DMS153 (cell line): ENCODE results near the gene ZNF778.
"Not testable (repeated sequence)": the region's sequence is repeated elsewhere in the genome, so short reads cannot be mapped to it uniquely, and the experiment has no call there.

ENCODE experiments used
- DNase-seq: peaks from one replicate; lab custom pipeline; 2025; lab: John Stamatoyannopoulos, UW

Gene ZNF778

DNA sequence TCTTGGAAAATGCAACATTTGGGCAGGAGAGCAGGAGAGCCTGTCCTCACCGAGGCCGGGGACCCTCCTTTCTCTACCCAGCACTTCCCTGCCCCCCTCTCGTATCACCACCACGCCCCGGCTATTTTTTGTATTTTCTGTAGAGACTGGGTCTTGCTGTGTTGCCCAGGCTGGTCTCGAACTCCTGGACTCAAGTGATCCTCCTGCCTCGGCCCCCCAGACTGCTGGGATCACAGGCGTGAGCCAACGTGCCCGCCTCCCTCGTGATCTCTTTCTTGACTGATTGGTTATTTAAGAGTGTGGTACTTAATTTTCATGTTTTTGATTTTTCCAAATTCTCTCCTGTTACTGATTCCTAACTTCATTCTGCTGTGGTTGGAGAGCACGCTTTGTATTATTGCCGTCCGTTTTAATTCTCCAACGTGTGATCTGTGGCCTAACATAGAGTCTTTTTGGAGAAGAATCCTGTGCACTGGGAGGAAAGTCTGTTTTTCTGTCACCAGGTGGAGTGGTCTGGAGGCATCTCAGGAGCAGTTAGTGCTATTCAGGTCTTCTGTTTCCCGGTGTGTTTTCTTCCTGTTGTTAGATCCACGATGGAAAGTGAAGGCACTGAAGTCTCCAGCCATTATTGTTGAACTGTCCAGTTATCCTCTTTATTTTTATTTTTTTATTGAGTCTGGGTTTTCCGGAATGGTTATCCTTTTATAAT, 40.4 kb downstream of the ZNF778 start:
- DNase-seq = no peak

GRCh38 chr16:89259901-89260300, 42.4 kb downstream of the ZNF778 start:
- DNase-seq = not testable (repeated sequence)

GRCh38 chr16:89261691-89262563, 44.4 kb downstream of the ZNF778 start:
- no peak for DNase-seq

DNA sequence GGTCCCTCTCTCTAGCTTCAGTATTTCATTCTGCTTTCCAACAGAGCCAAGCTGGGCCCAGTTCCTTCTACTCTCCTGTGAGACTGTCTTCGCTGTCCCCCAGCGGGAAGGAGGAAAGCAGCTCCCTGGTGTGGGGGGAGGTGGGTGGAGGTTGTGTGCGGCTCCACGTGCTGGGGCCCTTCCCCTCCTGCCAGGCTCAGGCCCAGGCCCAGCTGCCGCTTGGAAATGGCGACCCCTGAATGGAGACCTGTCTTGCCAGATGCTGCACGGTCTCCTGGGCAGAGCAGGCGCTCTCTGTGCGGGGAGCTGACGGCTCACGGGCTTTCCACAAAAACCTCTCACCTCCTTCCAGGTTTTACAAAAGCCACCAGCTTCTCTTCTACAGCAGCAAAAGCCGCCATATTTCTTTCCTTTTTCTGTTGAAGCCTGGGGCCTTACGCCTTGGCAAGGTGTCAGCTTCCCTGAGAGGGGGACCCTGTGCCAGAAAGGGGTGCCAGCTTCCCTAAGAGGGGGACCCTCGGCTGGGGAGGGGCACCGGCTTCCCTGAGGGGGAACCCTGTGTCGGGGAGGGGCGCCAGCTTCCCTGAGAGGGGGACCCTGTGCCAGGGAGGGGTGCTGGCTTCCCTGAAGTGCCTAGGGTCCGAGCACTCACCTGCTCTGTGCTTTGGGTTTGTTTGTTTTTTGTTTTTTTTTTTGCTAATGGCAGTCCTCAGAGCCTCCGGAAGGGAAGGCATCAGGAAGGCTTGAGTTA, 47.5 kb downstream of the ZNF778 start:
- no peak for DNase-seq

- DNase-seq = no peak
Measured at GRCh38 chr16:89265647-89266046, 48.1 kb downstream of the ZNF778 start.

- no peak for DNase-seq
Measured at GRCh38 chr16:89266521-89267134, 49.1 kb downstream of the ZNF778 start.

DNA sequence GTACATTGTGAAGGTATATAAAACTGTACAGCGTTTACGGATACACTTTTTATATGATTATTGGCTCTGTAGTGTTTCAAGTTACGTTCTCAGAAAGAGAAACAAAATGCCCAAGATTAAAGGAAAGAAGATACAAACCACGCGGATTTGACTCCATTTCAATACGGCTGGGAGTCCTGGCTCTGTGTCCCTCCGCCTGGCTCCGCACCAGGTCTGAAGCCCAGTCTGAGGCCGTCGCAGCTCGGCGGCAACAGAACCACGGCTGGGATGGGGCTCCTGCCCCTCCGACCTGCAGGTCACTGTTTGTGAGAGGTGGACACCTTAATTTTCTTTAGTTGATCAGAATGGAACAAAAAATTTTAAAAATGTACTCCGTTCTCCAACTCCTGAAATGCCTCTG, 50.2 kb downstream of the ZNF778 start:
- DNase-seq = not testable (repeated sequence)

GRCh38 chr16:89268585-89268984, 51.1 kb downstream of the ZNF778 start:
- no peak for DNase-seq

GRCh38 chr16:89268987-89269735, 51.7 kb downstream of the ZNF778 start:
- DNase-seq = no peak

DNA sequence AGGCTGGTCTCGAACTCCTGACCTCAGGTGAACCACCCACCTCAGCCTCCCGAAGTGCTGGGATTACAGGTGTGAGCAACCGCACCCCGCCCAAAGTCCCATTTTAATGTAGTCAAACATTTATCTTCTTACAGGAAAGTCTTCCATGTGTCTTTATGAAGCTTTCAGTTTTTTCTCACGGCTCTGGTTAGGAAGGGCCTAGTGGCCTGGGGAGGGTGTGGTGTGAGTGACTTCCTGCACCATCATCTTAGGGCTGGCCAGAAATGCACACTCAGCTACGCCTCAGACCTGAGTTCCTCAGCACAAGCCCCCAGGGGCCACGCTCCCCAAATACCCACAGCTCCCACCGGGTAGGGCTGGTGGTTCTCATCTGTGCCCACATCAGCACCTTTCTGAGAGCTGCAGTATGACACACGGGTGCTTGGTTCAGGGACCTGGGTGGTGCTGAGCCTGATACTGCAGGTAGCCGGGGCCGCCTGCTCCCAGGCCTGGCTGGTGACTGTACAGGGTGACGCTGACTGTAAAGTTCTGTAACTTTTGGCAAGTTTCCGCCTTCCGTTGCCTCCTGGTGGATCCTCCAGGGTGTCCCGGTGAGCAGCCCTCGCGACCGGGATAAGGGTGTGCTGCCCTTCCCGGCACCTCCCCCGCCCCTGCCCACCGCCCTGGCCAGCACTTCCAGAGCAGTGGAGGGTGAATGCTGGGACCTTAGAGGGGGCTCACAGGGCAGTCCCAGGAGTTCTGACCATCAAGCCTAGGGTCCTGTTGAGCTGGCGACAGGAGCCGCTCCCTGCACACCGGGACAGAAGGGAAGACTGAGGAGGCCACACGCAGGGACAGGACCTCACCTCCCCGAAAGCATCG, 52.5 kb downstream of the ZNF778 start:
- no peak for DNase-seq

DNA sequence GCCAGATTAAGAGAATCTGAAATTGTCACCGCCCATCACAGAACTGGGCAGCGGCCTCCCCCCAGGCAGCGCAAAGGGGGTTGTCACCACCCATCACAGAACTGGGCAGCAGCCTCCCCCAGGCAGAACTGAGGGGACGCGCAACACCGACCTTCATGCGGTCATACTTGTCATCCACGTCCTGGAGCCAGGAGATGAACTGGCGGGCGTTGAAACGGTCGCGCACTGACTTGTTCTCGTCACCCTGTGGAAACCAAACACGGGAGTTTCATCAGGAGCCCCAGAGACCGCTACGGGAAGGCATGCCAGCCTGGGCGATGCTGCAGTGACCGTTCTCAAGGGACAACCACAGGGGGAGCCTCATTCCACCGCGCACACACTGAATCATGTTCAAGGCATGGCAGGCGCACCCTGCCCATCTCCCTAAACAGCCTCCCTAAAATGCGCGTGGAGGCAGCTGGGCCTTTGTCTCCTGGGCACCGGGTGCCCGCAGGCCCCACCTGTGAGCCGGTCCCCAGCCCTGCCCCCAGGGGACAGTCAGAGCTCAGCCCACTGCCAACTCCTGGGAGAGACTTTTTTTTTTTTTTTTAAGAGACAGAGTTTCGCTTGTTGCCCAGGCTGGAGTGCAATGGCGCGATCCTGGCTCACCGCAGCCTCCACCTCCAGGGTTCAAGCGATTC, 53.3 kb downstream of the ZNF778 start:
- DNase-seq = no peak

- DNase-seq = no peak
Measured at GRCh38 chr16:89272631-89273030, 55.1 kb downstream of the ZNF778 start.

- DNase-seq = no peak
Measured at GRCh38 chr16:89273741-89274472, 56.4 kb downstream of the ZNF778 start.

DNA sequence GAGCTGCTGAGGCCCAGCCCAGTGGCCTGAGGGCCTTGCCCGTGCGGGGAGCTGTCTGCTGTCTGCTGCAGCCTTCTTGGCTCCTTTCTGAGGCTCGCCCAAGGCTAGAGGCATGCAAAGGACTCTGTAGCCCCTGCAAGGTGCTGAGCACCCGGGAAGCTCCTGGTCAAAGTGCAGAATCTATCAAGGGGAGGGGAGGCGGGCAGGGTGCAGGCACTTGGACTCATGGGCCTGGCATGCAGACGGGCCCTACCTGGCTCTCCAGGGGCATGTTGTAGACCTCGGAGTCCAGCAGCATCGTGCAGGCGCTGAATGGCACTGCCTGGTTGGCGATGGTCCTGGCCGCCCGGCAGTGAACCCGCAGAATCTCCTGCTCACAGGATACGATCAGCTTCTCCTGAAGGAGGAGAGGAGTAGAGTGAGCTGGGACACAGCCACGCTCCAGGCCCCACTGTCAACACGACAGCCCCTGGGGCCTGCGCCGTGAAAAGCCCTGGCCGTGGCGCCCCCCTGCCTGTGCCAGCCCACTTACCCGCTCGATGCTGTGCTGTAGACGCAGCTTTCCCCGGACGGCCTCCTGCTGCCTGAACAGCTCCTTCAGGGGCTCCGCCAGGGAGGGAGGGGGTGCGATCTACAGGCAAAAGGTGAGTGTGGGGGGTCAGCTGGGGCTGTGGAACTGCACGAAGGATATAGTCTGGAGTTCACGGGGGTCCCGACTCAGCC, 57.2 kb downstream of the ZNF778 start:
- DNase-seq = no peak

DNA sequence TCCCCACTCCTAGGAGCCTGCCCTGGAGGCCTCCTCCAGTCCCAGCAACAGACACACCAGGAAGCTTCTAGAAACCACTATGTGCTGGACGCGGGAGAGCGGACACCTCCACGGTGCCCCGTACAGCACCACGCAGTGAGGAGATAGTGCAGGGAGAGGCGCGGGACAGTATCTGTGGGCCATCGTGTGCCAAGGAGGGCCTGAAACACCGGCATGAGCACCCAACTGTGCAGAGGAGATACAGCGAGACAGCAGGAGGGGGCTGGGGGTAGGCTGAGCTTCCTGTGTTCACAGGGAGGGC, 57.7 kb downstream of the ZNF778 start:
- DNase-seq = no peak

DNA sequence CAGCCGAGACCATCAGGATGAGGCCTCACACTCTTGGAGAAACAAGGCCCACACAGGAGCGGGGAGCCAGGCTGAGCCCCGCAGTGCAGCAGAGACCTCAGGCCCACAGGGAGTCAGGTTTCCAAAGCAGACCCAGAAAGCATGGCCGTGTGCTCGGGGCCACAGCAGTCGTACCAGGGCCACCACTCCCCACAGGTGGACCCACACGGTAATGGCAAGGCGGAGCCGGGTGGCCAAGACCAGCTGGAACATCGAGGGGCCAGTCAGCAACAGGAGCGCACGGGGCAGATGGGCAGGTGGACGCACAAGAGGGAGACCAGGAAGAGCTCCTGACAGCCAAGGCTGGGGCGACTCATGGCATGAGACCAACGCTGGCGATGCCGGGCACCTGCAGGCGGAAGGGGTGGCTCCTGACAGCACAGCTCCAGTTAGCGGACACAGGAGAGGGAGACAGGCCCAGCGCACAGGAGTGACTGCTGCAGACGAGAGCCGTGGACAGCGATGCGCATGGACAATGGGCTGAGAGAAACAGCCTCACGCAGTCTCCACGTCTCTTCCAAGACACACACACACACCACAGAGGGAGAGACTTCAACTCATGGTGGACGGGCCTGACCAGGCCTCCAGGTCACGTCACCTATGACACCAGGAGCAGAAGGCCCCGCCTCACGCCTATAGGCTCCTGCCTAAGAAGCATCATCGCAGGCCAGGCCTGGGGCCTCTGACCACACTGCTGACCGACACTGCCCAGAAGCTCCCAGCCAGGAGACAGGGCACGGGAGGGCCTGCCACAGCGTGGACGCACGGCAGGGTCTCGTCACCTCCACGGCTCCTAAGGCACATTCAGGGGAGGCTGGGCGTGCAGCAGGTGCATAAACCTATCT, 58.6 kb downstream of the ZNF778 start:
- DNase-seq = no peak

DNA sequence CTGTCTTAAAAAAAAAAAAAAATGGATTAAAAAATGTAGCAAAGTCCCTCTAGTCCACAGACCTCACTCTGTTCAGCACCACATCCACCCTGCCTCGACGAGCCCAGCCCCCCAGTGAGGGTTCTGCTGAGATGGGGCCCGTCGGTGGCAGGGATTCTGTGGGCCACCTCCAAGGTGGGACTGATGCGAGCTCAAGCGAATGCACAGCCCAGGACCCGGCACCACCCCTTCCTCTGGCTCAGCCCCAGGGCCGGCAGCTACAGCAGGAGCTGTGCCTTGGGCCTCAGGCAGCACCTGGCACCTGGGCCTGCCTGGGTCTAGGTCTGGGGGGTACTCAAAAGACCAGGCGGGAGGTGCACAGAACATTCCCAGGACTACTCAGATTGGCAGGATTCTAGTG, 59.5 kb downstream of the ZNF778 start:
- DNase-seq = no peak
